Measurements from ENCODE around the gene LGALS7B.
"Not testable (repeated sequence)": the region's sequence is repeated elsewhere in the genome, so short reads cannot be mapped to it uniquely, and the experiment has no call there.

LGALS7B gene

DNA sequence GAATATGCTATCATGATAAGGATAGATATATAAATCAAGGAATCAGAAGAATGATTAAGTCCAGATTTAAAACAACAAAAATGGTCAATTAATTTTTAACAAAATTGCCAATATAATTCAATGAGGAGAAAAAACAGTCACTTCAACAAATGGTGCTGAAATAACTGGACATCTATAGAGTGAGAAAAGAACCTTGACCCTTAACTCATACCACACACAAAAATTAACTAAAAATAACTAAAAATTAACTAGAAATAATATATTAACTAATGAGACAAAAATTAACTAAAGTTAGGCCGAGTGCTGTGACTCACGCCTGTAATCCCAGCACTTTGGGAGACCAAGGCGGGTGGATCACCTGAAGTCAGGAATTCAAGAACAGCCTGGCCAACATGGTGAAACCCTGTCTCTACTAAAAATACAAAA, 25.2 kb upstream of the LGALS7B start:
- DNase-seq (ENCODE audit: low spot score) = no peak
- Histone ChIP-seq H3K9me3 (ENCODE audit: severe bottlenecking) (no peaks in the 10 kb centered on the region), H3K4me1 (ENCODE audit: insufficient read depth, poor library complexity, severe bottlenecking) (no peaks in the 10 kb centered on the region), H3K27ac (ENCODE audit: poor library complexity, severe bottlenecking) (no peak overlapping the region), H3K36me3 (ENCODE audit: low read depth) (no peaks in the 10 kb centered on the region), H3K4me3 (ENCODE audit: severe bottlenecking) (no peak overlapping the region), H3K27me3 (ENCODE audit: insufficient read depth, poor library complexity, severe bottlenecking) (no peaks in the 10 kb centered on the region)
- TF ChIP-seq CTCF (IDR thresholded peaks at IDR 0.05; ENCODE audit: poor library complexity, severe bottlenecking) = no peak
- ATAC-seq (ENCODE audit: low read depth) = no peak

DNA sequence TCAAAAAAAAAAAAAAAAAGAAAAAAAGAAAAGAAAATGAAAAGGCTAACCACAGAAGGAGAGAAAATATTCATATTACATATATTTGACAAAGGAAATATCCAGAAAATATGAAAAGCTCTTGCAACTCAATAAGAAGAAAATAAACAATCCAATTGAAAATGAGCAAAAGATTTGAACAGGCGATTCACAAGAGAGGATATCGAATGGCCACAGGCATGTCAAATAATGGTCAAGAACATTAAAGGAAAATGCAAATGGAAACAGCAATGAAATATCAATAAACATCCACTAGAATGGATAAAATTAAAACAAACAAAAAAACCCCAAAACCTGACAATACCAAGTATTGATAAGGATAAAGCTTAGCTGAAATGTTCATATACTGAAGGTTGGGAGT, 23.8 kb upstream of the LGALS7B start:
- H3K9me3 ChIP-seq (ENCODE audit: severe bottlenecking) = no peaks in the 10 kb centered on the region
- no peak for DNase-seq (ENCODE audit: low spot score)
- no peak for ATAC-seq (ENCODE audit: low read depth)
- H3K27me3 ChIP-seq (ENCODE audit: insufficient read depth, poor library complexity, severe bottlenecking) = no peaks in the 10 kb centered on the region
- no peak overlapping the region for H3K4me3 ChIP-seq (ENCODE audit: severe bottlenecking)
- H3K27ac ChIP-seq (ENCODE audit: poor library complexity, severe bottlenecking) = no peak overlapping the region
- no peaks in the 10 kb centered on the region for H3K4me1 ChIP-seq (ENCODE audit: insufficient read depth, poor library complexity, severe bottlenecking)
- no peak for TF ChIP-seq CTCF (IDR thresholded peaks at IDR 0.05; ENCODE audit: poor library complexity, severe bottlenecking)
- H3K36me3 ChIP-seq (ENCODE audit: low read depth) = no peaks in the 10 kb centered on the region

DNA sequence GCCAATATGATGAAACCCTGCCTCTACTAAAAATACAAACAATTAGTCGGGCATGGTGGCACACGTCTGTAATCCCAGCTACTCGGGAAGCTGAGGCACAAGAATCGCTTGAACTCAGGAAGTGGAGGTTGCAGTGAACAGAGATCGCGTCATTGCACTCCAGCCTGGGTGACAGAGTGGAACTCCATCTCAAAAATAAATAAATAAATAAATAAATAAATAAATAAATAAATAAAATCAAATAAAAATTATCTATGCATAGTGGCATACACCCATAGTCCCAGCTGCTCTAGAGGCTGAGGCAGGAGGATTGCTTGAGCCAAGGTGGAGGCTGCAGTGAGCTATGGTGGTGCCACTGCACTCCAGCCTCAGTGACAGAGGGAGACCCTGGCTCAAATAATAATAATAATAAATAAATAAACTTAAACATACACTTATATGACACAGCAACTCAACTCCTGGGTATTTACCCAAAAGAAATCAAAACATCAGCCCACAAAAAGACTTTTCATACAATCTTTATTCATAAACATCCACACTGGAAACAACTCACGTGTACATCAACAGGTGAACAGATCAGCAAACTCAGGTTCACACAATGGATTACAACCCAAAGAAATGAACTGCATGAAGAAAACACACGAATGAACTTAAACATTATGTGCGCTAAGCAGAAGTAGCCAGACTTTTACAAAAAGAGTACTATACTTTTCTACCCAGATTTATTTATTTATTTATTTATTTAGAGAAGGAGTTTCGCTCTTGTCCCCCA, 22.5 kb upstream of the LGALS7B start:
- Histone ChIP-seq H3K4me3 (ENCODE audit: severe bottlenecking) (no peak overlapping the region), H3K4me1 (ENCODE audit: insufficient read depth, poor library complexity, severe bottlenecking) (no peaks in the 10 kb centered on the region), H3K27ac (ENCODE audit: poor library complexity, severe bottlenecking) (no peak overlapping the region), H3K36me3 (ENCODE audit: low read depth) (no peaks in the 10 kb centered on the region), H3K27me3 (ENCODE audit: insufficient read depth, poor library complexity, severe bottlenecking) (no peaks in the 10 kb centered on the region), H3K9me3 (ENCODE audit: severe bottlenecking) (no peaks in the 10 kb centered on the region)
- no peak for TF ChIP-seq CTCF (IDR thresholded peaks at IDR 0.05; ENCODE audit: poor library complexity, severe bottlenecking)
- ATAC-seq (ENCODE audit: low read depth) (no peak), DNase-seq (ENCODE audit: low spot score) (no peak)

GRCh38 chr19:38769635-38770211, 19.3 kb upstream of the LGALS7B start:
- Histone ChIP-seq H3K27me3 (ENCODE audit: insufficient read depth, poor library complexity, severe bottlenecking) (no peaks in the 10 kb centered on the region), H3K4me3 (ENCODE audit: severe bottlenecking) (no peak overlapping the region), H3K27ac (ENCODE audit: poor library complexity, severe bottlenecking) (no peak overlapping the region), H3K9me3 (ENCODE audit: severe bottlenecking) (no peaks in the 10 kb centered on the region), H3K4me1 (ENCODE audit: insufficient read depth, poor library complexity, severe bottlenecking) (peaks cover 1% of the 10 kb centered on the region), H3K36me3 (ENCODE audit: low read depth) (no peaks in the 10 kb centered on the region)
- TF ChIP-seq CTCF (IDR thresholded peaks at IDR 0.05; ENCODE audit: poor library complexity, severe bottlenecking) = peak; percentile 55
- DNase-seq (ENCODE audit: low spot score) (no peak), ATAC-seq (ENCODE audit: low read depth) (peak; percentile 68)

DNA sequence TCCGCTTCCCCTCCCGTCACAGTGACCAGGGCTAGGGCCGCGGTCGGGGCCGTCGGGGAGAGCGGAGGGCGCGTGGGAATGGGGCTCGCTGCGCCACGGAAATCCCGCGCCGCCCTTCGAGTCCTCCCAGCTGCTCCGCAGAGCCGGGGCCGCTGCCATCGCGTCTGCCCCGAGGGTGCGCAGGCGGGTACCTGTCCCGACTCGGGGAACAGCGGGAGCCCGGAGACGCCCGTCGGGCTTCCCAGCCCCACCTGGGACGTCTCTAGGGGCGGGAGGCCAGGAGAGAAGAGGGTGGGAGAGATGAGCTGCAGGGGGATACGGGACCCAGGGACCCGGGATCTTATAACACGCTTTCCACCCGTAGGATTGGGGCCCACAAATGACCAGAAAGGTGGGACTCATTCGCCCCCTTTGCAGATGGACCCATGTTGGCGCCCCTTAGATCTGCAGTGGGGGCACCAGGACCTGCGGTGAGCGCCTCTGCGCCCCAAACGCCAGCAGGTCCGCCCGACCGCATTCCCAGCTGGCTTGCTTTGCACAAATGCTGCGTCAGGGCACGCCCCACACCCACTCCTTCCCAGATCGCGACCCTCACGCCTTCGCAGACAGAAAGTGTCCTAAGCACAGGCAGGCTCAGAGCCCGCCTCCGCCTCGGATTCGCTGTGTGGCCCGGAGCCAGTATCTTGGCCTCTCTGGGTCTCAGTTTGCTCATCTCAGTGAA, 18.6 kb upstream of the LGALS7B start:
- not testable (repeated sequence) for ATAC-seq (ENCODE audit: low read depth); DNase-seq (ENCODE audit: low spot score); H3K9me3 ChIP-seq (ENCODE audit: severe bottlenecking); H3K27me3 ChIP-seq (ENCODE audit: insufficient read depth, poor library complexity, severe bottlenecking); H3K36me3 ChIP-seq (ENCODE audit: low read depth); H3K4me1 ChIP-seq (ENCODE audit: insufficient read depth, poor library complexity, severe bottlenecking); H3K27ac ChIP-seq (ENCODE audit: poor library complexity, severe bottlenecking); H3K4me3 ChIP-seq (ENCODE audit: severe bottlenecking)

GRCh38 chr19:38770949-38771275, 18.1 kb upstream of the LGALS7B start:
- not testable (repeated sequence) for H3K4me3 ChIP-seq (ENCODE audit: severe bottlenecking); DNase-seq (ENCODE audit: low spot score); H3K27me3 ChIP-seq (ENCODE audit: insufficient read depth, poor library complexity, severe bottlenecking); H3K36me3 ChIP-seq (ENCODE audit: low read depth); H3K27ac ChIP-seq (ENCODE audit: poor library complexity, severe bottlenecking); ATAC-seq (ENCODE audit: low read depth); H3K9me3 ChIP-seq (ENCODE audit: severe bottlenecking)
- peaks cover 12% of the 10 kb centered on the region for H3K4me1 ChIP-seq (ENCODE audit: insufficient read depth, poor library complexity, severe bottlenecking)

DNA sequence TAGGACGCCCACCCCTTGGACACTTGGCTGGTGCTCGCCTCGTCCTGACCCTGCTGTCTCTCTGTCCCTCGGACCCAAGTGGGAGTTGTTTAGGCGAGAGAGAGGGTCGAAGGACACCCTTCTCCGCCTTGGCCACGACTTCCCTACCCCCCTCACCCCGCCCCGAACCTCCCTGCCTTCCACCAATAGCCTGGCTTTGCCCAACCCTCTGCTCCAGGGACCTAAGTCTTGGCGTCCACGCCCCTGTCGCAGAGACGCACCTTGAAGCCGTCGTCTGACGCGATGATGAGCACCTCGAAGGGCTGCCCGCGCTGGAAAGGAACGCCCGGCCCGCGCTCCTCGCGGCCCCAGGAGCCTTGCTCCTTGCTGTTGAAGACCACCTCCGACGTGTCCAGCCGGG, 17.4 kb upstream of the LGALS7B start:
- ATAC-seq (ENCODE audit: low read depth); H3K27ac ChIP-seq (ENCODE audit: poor library complexity, severe bottlenecking); H3K27me3 ChIP-seq (ENCODE audit: insufficient read depth, poor library complexity, severe bottlenecking); H3K4me3 ChIP-seq (ENCODE audit: severe bottlenecking); H3K36me3 ChIP-seq (ENCODE audit: low read depth); DNase-seq (ENCODE audit: low spot score); H3K9me3 ChIP-seq (ENCODE audit: severe bottlenecking): not testable (repeated sequence)
- peaks cover 15% of the 10 kb centered on the region for H3K4me1 ChIP-seq (ENCODE audit: insufficient read depth, poor library complexity, severe bottlenecking)
